ENCODE data around the gene GPATCH2.
"Not testable (repeated sequence)": the region's sequence is repeated elsewhere in the genome, so short reads cannot be mapped to it uniquely, and the experiment has no call there.

GPATCH2 gene

DNA sequence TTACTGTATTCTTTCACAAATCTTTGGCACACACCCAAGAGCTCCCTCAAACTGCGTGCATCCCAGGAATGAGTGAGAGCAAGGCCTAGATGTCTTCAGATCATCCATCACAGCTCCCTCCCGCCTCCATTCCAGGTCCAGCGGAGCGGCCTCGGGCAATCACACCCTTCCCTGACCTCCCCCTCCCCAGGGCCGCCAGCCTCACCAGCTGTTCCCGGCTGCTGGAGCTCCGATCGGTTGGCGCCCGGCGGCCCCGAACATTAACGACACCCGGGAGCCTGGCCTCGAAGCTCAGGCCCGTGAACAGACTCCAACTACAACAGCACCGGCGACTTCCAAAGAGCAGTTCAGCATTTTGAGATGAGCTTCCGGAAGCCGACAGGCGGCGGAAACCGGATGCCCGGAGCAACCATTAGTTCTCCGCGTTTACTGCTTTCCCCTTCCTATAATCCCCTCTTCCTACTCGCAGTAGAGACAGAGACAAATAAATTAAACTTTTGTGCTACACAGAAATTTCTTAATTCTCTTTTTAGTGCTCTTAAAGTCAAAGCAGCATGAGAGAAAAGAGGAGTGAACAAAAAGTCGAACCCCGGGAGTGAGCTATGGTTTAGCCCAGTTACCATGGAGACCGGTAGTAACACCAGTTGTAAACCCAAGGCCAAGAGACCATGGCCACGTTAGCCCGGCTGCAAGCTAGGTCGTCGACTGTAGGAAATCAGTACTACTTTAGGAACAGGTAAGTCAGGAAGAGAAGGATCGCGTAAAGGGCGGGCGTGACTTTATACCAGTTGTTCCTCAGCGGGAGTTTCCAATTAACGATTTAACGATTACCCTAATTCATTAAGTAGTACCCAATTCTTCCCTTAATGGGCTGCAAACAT, at the start of gene GPATCH2, which contains the start of gene SPATA17:
TSS of gene GPATCH2 (minus strand) at position 380 of the 881 bp plus-strand sequence. CDS start at position 261, 119 bp downstream.
TSS of gene SPATA17 (plus strand) at position 634 of the 881 bp plus-strand sequence. CDS start at position 669, 35 bp downstream.
- peak; percentile 63 for DNase-seq (ENCODE audit: low read depth)

DNA sequence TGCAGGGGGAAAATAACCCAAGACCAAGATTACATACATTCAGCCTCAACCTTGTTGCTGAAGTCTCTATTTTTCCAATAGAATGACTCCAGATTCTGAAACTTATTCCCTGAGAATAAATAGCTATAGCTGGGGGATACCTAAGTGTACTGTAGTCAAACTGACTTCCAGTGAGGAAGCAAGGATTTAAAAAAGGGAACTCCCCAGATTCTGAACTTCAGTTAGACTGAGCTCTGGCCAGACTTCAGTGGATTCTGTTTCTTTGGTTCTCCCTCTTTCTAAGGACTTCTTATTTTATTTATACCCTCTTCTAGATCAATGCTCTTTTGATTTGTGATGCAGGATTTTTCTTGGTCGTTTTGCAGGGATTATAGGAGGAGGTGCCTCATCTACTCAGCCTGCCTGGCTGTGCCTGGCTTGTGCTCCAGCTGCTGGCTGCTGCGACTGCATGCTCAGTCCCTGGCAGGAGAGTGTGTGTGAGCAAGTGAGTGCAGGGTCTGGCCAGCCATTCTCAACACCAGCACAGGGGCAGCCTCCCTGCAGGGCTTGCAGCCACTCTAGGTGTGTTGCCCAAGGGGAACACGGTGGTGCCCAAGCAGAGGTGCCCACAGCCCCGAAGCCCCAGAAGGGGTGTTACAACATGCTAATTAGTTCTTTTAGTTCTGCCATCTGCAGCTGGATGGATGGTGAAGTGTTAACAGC, 43.3 kb upstream of the GPATCH2 start:
- no peak for DNase-seq (ENCODE audit: low read depth)

DNA sequence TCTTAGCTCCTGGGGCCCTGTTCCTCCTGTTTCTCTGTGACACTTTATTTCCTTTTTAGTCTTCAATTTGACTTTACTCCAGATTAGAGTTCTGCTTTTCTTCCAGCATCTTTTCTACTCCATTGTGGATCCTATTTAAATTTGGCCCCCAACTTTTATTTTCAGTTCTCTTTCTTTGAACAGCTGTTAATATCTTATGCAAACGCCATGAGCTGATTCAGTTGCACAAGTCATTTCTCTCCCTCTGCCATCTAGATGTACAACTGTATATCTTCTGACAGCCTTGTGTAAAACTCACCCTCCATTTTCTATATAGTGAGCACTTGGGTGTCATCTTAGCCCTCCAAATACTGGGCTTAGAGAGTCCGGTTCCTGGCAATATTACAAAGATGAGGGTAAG, 42.5 kb upstream of the GPATCH2 start:
- no peak for DNase-seq (ENCODE audit: low read depth)

DNA sequence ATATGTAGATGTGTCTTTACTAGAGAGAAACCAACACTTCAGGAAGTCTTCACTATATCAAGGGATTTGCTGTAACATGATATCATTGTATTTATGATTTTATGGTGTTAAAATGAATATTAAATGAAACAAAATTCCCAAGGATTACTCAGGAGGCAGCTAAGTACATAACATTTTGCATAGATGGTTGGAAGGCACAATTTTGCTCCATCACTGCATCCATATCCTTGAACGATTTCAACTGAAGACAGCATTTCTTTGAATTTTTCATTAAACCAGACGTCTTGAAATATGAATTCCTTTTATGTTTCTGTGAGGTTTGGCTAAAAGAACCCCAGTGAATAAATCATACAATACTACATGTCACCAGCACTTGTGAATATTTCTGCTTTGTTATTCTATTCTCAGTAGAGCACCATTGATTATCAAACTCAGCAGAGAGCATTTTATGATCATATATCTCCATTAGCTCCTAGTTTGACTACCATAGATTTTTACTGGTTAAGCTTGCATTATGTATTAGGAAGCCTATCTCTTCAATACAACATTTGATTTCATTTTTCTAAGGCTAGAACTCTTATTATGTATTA, 37.6 kb upstream of the GPATCH2 start:
- no peak for DNase-seq (ENCODE audit: low read depth)

DNA sequence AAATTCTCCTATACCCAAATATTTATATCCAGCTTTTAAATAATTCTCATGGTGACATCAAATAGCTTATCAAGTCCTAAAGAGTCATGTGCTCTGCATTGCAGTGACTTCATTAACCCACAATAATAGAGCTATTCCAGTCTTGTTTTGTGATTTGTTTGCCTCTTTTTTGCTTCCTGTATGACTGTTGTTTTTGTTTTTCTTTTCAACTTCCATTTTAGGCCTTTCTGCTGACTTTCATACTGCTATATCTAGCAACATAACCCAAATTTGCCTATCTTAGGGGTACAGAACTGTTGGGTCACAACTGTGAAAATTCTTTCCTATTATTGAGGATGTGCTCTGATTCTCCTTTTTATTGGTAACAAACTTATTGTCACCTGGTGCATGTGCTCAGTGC, 30.5 kb upstream of the GPATCH2 start:
- DNase-seq (ENCODE audit: low read depth), result no peak

DNA sequence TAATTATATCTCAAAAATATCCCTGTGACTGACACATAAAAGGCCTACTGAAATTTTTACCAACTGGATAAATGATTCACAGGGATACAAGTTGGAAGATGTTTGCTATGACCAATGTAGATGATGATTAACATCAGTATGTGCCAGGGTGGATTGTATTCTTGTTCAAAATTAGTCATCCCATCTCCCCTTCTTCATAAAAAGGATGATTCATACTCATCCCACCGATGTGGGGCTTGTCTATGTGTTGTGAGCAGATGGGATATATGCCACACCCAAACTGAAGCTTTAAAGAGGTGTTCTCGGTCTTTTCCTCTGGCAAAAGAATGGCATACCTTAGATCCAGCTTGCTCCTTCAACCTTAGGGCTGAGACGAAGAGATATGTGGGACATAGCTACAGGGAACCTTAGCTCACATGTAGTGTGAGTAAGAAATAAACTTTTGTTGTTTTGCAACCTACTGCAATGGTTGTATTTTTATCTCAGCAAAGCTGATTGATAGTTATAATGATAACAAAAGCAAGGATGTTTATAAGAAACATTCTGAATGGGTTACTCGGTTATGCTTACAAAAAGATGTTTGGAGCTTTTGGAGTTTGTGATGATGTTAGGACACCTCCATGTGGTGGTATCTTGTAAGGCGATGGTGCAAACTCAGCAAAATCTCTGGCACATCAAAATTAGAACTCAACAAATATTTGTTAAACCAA, 29.6 kb upstream of the GPATCH2 start:
- DNase-seq (ENCODE audit: low read depth), result no peak

DNA sequence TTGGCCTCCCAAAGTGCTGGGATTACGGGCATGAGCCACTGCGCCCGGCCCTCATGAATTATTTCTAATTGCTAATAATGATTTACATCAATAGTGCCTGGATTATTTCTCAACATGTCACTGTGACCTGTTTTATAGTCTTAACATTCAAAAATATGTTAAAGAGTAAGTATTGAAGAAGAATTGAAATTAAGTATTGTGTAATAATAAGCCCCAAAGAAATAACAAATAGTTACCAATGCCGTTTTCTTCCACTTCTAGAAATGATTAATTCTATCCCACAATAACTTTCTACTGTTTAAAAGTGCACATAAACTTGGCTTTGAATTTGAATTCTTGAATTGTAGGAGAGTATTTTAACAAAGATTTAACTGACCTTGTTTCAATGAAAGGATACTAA, 19.8 kb upstream of the GPATCH2 start:
- DNase-seq (ENCODE audit: low read depth), result no peak

DNA sequence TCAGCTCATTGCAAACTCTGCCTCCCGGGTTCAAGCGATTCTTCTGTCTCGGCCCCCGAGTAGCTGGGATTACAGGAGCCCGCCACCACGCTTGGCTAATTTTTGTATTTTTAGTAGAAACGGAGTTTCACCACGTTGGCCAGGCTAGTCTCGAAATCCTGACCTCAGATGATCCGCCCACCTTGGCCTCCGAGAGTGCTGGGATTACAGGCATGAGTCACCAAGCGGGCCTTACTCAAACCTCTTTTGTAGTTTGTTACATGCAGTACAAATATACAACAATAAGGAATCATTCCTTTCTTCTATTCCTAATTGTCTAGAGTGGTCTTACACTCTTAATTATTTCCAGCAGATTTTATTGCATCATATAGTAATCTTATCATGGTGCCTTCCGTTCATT, 16.9 kb upstream of the GPATCH2 start:
- DNase-seq (ENCODE audit: low read depth), result no peak

DNA sequence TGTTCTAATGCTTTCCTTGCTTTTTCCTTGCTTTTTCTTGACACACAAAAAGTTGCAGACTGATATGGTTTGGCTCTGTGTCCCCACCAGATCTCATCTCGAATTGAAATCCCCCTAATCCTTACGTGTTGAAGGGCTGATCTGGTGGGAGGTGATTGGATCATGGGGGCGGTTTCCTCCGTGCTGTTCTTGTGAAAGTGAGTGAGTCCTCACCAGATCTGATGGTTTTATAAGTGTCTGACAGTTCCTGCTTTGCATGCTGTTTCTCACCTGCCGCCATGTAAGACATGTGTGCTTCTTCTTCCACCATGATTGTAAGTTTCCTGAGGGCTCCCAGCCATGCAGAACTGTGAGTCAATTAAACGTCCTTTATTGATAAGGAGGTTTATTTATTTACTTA, 11.6 kb upstream of the GPATCH2 start:
- no peak for DNase-seq (ENCODE audit: low read depth)

DNA sequence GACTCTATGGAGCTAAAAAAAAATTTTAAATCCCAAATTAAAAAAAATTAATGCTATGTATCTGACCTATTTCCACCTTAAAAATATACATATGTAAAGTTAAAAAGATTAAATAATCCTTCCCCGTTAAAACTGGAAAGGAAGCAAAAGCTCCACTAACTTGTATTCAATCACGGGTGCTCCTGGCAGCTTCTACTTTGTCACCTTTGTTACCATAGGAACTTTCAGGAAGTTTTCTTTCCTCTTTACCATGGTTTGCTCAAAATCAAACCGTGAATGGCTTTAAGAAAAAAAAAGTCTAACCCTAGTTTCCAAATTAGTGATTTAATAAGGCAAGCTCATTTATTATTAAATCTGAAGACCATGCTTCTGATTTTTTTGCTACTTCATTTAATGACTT, 3.5 kb downstream of the GPATCH2 start:
- DNase-seq (ENCODE audit: low read depth), result no peak

DNA sequence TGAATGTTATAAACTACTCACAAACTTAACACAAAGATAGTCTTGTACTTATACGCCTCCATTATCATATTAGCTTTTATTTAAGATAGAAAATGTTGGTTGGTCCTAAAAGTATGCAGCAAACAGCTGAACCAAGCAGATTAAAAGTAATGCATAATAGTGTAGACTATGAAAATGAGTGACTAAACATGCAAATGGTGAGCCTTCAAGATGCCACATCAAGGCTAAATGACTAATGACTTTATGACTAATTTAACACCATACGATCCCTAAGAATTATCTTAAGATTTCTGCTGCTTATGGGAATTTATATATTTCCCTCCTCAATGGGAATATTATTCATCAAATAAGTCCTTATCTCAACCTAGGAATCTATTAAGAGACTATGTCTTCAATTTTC, 4.6 kb downstream of the GPATCH2 start:
- no peak for DNase-seq (ENCODE audit: low read depth)

DNA sequence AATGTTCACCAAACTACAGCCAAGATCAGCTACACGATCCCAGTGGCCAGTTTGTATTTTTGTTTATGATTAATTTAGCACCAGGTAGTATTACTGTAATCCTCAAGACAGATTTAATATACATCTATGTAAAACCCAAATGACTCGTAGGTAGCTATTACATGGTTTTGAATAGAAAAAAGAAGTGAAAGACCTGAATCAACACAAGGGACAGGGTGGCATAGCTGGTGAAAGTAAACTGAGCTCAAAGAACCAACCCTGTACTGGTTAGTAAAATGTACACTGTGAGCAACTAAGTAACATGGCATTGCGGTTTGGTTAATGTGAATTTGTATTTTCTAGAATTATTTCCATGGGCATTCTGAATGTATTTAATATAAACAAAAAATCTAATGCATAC, 8.8 kb downstream of the GPATCH2 start:
- no peak for DNase-seq (ENCODE audit: low read depth)

DNA sequence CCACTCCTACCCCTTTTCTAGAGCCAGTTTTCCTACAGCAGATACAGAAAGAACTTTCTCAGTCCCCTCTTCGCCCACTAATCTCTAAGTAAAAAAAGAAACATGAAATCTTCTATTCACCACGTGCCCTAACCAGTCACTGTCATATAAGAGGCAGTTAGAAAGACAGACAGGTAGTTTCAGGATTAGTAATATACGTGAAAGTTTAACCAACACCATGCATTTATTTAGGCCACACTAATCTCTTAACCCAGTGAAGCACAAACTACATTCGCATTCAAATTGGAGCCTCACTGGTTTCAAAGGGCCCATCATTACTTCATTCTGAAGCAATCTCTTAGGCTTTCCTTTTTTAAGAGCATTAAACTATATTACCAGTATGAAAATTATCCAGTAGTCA, 10.1 kb downstream of the GPATCH2 start:
- no peak for DNase-seq (ENCODE audit: low read depth)

DNA sequence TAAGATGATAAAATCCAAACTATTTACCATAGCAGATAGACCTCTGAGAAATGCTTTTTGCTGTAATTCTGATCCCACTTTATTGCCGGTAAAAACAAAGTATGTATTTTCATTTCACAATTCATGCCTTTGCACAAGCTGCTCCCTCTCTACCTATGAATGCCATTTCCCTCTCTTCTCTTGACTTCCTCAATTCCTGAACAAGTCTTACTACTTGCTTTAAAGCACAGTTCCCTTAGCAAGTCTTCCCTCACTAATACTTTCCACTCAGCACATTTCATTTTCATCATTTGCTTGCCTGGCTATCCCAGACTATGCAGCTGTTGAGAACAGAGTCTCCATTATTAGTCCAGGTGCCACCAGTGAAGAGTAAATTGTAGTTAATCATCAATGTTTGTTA, 13.8 kb downstream of the GPATCH2 start:
- no peak for DNase-seq (ENCODE audit: low read depth)

DNA sequence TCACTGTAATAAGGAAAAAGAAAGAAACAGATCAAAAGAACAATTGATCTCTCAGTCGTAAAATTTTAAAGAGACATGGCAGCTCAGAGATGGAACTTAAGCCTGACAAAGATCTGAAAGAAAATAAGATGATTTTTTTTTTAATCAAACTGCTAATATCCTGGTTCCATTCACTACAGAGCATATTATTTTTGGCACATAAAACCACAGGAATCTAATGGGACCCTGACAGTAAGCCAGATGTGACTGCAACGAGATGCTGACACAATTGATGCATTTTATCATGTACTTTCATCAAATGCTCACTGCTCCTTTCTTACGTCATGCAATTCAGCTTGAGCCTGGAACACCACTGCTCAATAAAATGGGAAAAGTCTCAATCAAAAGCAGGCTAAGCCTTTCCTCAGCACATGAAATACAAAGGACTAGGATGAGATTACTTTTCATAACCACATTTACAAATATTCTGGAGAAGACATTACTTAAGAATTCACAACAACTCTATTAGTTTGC, 16.6 kb downstream of the GPATCH2 start:
- DNase-seq (ENCODE audit: low read depth), result no peak

DNA sequence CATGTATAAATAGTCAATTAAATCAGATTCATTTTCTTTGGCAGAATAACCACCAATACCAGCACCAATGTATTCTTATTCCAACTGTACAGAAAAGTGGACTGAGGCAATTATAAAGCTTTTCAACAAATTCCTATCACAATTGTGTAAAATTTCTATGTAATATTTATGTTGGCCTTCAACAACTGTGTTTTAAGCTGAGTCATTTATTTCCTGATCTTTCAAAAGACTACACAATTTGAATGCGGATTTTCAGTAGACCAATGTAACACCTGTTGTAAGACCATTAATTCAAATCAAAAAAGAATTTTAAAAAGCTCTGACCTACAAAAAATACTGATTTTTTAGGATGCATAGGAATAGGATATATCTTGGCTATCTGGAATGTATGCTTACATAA, 25.5 kb downstream of the GPATCH2 start:
- no peak for DNase-seq (ENCODE audit: low read depth)

DNA sequence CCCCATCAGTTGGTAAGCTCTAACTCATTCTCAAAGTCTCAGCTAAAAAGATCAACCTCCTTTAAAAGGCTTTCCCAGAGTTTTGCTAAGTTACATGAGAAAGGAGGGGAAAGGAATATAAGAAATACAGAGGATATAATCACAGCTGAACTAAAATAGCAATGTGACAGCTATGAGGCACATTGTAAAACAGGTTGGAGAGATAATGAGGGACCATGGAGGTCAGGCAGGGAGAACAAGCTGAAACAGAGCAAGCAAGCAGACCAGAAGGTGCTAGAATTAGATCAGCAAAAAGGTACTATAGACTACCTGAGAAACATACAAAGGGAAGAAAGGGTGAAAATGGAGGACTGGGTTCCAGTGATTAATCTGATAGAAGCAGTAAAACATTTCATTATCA, 28.5 kb downstream of the GPATCH2 start:
- no peak for DNase-seq (ENCODE audit: low read depth)

DNA sequence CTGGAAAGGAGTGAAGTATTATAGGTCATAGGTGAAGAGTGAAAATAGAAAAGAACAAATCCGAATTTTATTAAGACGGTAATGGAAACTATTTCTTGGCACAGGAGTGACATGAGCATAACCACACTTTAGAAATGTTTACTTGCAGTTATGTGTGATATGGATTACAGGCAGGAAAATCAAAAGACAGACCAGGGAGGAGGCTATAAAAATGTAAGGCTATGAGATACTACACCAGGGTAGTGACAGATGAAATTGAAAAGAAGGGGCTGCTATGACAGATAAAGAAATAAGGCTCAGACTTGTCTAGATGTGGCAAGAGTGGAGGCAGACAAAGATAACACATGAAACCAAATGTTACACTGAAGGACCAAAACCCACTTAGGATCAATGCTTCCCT, 31.7 kb downstream of the GPATCH2 start:
- no peak for DNase-seq (ENCODE audit: low read depth)

DNA sequence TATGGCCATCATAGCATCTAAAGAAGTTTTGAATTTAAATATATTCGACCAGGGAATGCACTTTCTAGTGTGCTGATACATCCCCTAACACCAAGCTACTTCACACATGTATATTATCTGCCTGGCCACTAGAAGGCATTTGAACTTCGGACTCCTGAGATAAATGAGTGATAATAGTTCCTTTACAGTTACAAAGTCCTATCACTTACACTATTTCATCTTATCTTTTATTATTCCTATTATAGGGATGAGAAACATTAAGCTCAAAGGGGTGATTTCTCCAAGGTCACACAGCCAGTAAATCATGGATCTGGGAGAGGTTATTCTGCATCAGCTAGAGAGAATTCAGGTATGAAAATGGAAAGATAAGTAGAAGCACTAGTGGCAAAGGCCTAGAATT, 40.3 kb downstream of the GPATCH2 start:
- DNase-seq (ENCODE audit: low read depth), result no peak

DNA sequence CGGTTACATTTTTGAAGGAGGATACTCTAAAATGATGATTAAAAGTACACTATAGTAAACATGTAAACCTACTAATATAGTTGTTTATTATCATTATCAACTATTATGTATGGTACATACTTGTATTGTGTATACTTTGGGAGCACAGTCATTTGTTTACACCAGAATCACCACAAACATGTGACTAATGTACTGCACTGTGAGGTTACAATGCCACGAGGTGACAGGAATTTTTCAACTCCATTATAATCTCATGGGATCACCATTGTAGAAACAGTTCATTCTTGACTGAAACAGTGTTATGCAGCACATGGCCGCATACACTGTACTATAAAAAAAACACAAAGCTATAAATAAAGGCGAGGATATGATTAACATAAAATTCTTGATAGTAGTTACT, 44.3 kb downstream of the GPATCH2 start:
- DNase-seq (ENCODE audit: low read depth), result no peak

DNA sequence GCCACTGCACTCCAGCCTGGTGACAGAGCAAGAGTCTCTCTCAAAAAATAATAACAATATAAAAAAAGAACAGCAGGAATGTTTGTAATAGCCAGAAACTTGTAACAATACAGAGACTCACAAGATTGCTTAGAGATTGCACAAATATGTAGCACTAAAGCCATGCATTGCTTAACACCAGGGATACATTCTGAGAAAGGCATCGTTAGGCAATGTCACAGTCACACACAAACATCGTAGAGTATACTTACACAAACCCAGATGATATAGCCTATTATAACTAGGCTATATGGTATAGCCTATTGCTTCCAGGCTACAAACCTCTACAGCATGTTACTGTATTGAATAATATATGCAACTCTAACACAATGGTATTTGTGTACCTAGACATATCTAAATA, 45.3 kb downstream of the GPATCH2 start:
- DNase-seq (ENCODE audit: low read depth), result no peak

DNA sequence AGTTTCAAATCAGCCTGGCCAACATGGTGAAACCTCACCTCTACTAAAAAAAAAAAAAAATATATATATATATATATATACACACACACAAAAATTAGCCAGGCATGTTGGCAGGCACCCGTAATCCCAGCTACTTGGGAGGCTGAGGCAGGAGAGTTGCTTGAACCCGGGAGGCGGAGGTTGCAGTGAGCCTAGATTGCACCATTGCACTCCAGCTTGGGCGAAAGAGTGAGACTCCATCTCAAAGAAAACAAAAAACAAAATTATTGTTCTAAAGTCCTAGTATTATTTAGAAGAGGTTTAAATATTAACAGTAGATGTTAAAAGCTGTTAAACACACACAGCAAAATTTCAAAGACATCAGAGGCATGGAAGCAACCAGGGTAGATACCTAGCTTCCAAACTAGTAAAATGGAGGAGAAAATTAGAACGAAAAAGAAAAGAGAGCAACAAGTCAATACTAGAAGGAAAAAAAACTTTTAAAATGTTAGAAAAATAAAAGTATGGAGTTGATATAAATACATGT, 46.5 kb downstream of the GPATCH2 start:
- DNase-seq (ENCODE audit: low read depth), result not testable (repeated sequence)
